ENCODE data around the gene GSPT1. TPM values are rescaled to one million over a fixed set of nuclear protein-coding genes. Genes with fewer than 3 reads are reported as not detected.

Gene GSPT1
- polyA plus RNA-seq, 2 of the 4 experiments (the other 2 are of a cell fraction): 163 to 215 TPM

DNA sequence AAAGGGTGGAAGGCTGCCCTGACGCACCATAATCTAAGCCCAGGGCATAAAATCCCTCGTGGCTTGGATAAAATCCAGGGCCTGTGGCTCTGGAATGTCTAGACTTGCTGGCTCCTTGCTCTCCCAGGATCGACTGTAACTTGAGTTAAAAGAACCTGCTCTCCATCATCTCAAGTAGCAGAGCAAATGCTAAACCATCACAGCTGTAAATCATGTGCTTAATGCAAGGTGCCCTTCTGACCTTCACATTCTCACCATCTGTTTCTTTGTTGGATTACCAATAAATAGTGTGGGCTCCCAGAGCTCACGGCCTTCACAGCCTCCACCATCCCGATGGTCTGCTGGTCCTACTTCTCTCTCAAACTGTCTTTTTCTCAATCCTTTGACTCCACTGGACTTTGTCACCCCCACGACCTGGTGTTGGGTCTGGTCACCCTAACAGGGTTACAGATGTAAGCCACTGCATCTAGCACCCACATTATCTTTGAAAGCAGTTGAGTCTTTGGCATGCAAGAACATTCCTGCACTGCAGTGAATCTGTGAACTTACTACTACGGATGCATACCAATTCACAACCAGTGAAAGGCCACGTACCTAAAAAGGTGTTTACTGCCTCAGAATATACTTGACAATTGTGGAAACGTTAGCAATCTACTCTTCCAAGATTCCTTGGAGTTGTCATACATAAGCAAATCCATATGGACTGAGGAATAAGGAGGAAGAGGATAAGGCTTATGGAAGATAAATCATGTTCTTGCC lies 79.7 kb downstream of the GSPT1 start:
- FAIRE-seq (no peak), DNase-seq (ENCODE audit: low read depth in 1 of 2, low spot score in 1 of 2) (no peak), ATAC-seq (no peak; a peak in 2 of 6 replicates)
- WGBS (ENCODE audit: missing lambda C conversion rate): 52% methylated on average over 9 of the region's 9 CpGs
- Histone ChIP-seq H3K9me3 (no peaks in the 10 kb centered on the region), H3K4me3 (no peak overlapping the region), H3K27ac (no peak overlapping the region; a peak in 1 of 6 replicates), H3K4me2 (no peak overlapping the region), H3K4me1 (peaks cover 12% of the 10 kb centered on the region; the same call in 2 of the 3 replicates)
- TF ChIP-seq HOXA7 (CRISPR knock-in tag; IDR thresholded peaks at IDR 0.05) (0 out of 2 replicates have a peak, but pooled peaks have one; percentile 46), JUN (IDR thresholded peaks at IDR 0.05) (no peak), NPAS2 (CRISPR knock-in tag; IDR thresholded peaks at IDR 0.05; ENCODE audit: borderline replicate concordance) (no peak)
- CTCF ChIA-PET: interaction anchor here (1.4 to 1.7 kb wide), 2 partner anchors 13 to 440 kb away, joined by 3 to 4 read pairs; no protein-coding TSS in a partner anchor
- POLR2A ChIA-PET: interaction anchor here (0.6 to 1.2 kb wide), 5 partner anchors 9 to 429 kb away, joined by 3 to 10 read pairs (median 5); no protein-coding TSS in a partner anchor

DNA sequence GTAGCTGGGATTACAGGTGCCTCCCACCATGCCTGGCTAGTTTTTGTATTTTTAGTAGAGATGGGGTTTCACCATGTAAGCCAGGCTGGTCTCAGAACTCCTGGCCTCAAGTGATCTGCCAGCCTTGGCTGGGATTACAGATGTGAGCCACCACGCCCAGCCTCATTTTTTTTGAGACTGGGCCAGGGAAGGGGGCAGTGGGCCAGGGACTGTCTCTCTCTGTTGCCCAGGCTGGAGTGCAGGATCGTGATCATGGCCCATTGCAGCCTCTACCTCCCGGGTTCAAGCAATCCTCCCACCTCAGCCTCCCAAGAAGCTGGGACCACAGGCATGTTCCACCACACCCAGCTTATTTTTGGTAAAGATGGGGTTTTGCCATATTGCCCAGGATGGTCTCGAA lies 80.4 kb downstream of the GSPT1 start:
- Histone ChIP-seq H3K4me2 (no peak overlapping the region), H3K4me3 (no peak overlapping the region), H3K4me1 (peaks cover 12% of the 10 kb centered on the region; the same call in 2 of the 3 replicates), H3K9me3 (no peaks in the 10 kb centered on the region), H3K27ac (peak overlapping the region in 1 of 2 experiments; percentile 66; a peak in 1 of 6 replicates)
- FAIRE-seq: no peak
- ATAC-seq: peak in 1 of 2 experiments; percentile 32; a peak in 3 of 6 replicates
- 88% methylated on average over 4 of the region's 4 CpGs for WGBS (ENCODE audit: missing lambda C conversion rate)
- CTCF ChIA-PET: interaction anchor here (1.4 to 1.7 kb wide), 2 partner anchors 13 to 439 kb away, joined by 3 to 4 read pairs; no protein-coding TSS in a partner anchor
- no peak for TF ChIP-seq SMC3 (IDR thresholded peaks at IDR 0.05)
- no peak for TF ChIP-seq HDAC2 (IDR thresholded peaks at IDR 0.05)
- TF ChIP-seq MAZ (IDR thresholded peaks at IDR 0.05; ENCODE audit: borderline replicate concordance, low read depth, low read length): no peak
- TF ChIP-seq KDM5A (IDR thresholded peaks at IDR 0.05): no peak
- no peak for TF ChIP-seq EP300 (IDR thresholded peaks at IDR 0.05)
- no peak for TF ChIP-seq MAFK (IDR thresholded peaks at IDR 0.05; ENCODE audit: partially characterized antibody)
- no peak for DNase-seq (ENCODE audit: low read depth in 1 of 2, low spot score in 1 of 2)
- POLR2A ChIA-PET: interaction anchor here (0.7 to 1.2 kb wide), 2 partner anchors 15 to 428 kb away, joined by 3 to 5 read pairs; no protein-coding TSS in a partner anchor

DNA sequence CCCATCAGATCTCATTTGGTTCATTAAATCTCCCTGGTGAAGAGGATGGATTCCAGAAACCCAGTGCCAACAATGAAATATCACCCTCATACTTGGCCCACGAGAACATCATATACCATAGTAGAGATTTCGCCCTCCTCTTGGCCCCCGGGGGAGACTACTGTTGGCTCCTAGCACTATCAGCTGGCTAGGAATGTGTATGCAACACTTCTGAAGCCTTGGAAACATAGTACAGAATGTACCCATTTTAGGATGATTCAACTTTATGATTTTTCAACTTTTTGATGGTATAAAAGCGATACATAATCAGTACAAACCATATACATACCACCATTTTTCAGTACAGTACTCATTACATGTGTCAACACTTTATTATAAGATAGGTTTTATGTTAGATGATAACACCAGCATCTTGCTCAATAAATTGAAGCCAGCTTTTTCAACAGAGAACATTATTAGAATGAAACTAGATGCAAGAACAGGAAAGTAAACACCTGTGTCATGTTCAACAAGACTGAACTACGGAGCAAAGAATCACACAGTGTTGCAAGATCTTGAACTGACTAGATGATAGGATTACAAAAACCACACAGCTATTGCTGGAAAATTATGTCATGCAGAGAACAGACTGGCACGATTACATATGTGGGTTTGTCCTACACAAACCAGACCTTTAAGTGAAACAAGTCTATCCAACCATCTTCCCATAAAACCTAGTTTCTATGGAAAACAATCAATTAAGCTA lies 81.6 kb downstream of the GSPT1 start:
- peak in 1 of 2 experiments; percentile 24 for DNase-seq (ENCODE audit: low read depth in 1 of 2, low spot score in 1 of 2)
- H3K27ac ChIP-seq: peak overlapping the region in 1 of 2 experiments; percentile 66; a peak in 1 of 6 replicates
- H3K4me1 ChIP-seq: peaks cover 12% of the 10 kb centered on the region; the same call in 2 of the 3 replicates
- H3K4me2 ChIP-seq: no peak overlapping the region; the same call in 2 of the 3 replicates
- TF ChIP-seq EHMT2 (IDR thresholded peaks at IDR 0.05; ENCODE audit: low read depth) (no peak), MAFK (IDR thresholded peaks at IDR 0.05; ENCODE audit: partially characterized antibody) (no peak), CBX8 (IDR thresholded peaks at IDR 0.05) (no peak), HOXA7 (CRISPR knock-in tag; IDR thresholded peaks at IDR 0.05) (no peak), KDM5A (IDR thresholded peaks at IDR 0.05) (no peak), ZNF302 (CRISPR knock-in tag; IDR thresholded peaks at IDR 0.05) (no peak), HEYL (CRISPR knock-in tag; IDR thresholded peaks at IDR 0.05) (no peak), ZFP36 (IDR thresholded peaks at IDR 0.05; ENCODE audit: borderline replicate concordance, partially characterized antibody) (no peak), HOXB13 (CRISPR knock-in tag; IDR thresholded peaks at IDR 0.05; ENCODE audit: low read depth) (no peak), JUNB (IDR thresholded peaks at IDR 0.05) (no peak), NPAS2 (CRISPR knock-in tag; IDR thresholded peaks at IDR 0.05; ENCODE audit: borderline replicate concordance) (no peak), CBX2 (IDR thresholded peaks at IDR 0.05; ENCODE audit: borderline replicate concordance, low read depth) (no peak), BHLHE40 (IDR thresholded peaks at IDR 0.05; ENCODE audit: low read depth, low read length) (no peak)
- TF ChIP-seq, protein P1, sequence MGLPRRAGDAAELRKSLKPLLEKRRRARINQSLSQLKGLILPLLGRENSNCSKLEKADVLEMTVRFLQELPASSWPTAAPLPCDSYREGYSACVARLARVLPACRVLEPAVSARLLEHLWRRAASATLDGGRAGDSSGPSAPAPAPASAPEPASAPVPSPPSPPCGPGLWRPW (IDR thresholded peaks at IDR 0.05): no peak
- TF ChIP-seq, protein P2, sequence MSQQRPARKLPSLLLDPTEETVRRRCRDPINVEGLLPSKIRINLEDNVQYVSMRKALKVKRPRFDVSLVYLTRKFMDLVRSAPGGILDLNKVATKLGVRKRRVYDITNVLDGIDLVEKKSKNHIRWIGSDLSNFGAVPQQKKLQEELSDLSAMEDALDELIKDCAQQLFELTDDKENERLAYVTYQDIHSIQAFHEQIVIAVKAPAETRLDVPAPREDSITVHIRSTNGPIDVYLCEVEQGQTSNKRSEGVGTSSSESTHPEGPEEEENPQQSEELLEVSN (IDR thresholded peaks at IDR 0.05; ENCODE audit: borderline replicate concordance, low read depth): no peak
- TF ChIP-seq, protein P3, sequence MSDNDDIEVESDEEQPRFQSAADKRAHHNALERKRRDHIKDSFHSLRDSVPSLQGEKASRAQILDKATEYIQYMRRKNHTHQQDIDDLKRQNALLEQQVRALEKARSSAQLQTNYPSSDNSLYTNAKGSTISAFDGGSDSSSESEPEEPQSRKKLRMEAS (IDR thresholded peaks at IDR 0.05): no peak
- CTCF ChIA-PET: interaction anchor here (0.6 to 1.7 kb wide), 4 partner anchors 11 to 438 kb away, joined by 3 to 4 read pairs (median 4); partner anchors contain the start of gene ZC3H7A
- ATAC-seq: peak; percentile 32 to 65; a peak in 5 of 6 replicates
- no peak overlapping the region for H3K4me3 ChIP-seq
- FAIRE-seq: no peak
- H3K9me3 ChIP-seq: no peaks in the 10 kb centered on the region
- WGBS (ENCODE audit: missing lambda C conversion rate): 61% methylated on average over 6 of the region's 6 CpGs
- POLR2A ChIA-PET: no interaction called here
